K562 (cell line): ENCODE data around the gene OST4. TPM values are rescaled to one million over a fixed set of nuclear protein-coding genes. Genes with fewer than 3 reads are reported as not detected.

Experiments
- ATF7 ChIP-seq: fragments of 450-650 bp; IDR thresholded peaks from 2 replicates; pipeline ENCODE4 v1.7.1; 2014; ENCODE audit warnings: mild to moderate bottlenecking, moderate library complexity
- CC2D1A ChIP-seq: fragments of 450-650 bp; IDR thresholded peaks from 2 replicates; pipeline ENCODE4 v1.6.1; 2017; ENCODE audit warnings: mild to moderate bottlenecking
- CEBPG ChIP-seq, 3 experiments: fragments of 200-800 bp in 1 of 3; sonication (Bioruptor generic) in 1 of 3; sonication (generic) in 1 of 3; formaldehyde crosslinking in 1 of 3; IDR thresholded peaks in 2 of 3; conservative IDR thresholded peaks in 1 of 3; 2 replicates each; pipeline versions ENCODE4 v1.6.1 to v1.8.0; 2016 to 2022; ENCODE audit warnings: missing compliant biosample characterization in 2 of 3, missing genetic modification characterization in 2 of 3, mild to moderate bottlenecking in 1 of 3, missing genetic modification reagents in 1 of 3
- CREB5 ChIP-seq: fragments of 250-450 bp; sonication (Bioruptor Pico); IDR thresholded peaks from 2 replicates; pipeline ENCODE4 v1.5.0; 2020; ENCODE audit warnings: mild to moderate bottlenecking
- CREBBP ChIP-seq: IDR thresholded peaks from one replicate; pipeline ENCODE4 v1.6.1; 2012; ENCODE audit warnings: low read depth, mild to moderate bottlenecking, control low read depth, inconsistent platforms, low read length
- E2F4 ChIP-seq: sonication (generic); formaldehyde crosslinking; IDR thresholded peaks from 2 replicates; pipeline ENCODE4 v1.8.0; 2022; ENCODE audit warnings: mild to moderate bottlenecking, low read depth, missing genetic modification reagents
- ELF1 ChIP-seq: fragments of 200-800 bp; sonication (Bioruptor generic); IDR thresholded peaks from 2 replicates; pipeline ENCODE4 v1.6.1; 2016; ENCODE audit warnings: missing genetic modification characterization, missing compliant biosample characterization
- HNRNPLL ChIP-seq: fragments of 200-400 bp; formaldehyde crosslinking; IDR thresholded peaks from 2 replicates; pipeline ENCODE4 v1.6.1; 2017; ENCODE audit warnings: low read length, low read depth, mild to moderate bottlenecking; ENCODE audit not compliant: poor library complexity, severe bottlenecking
- KLF6 ChIP-seq: fragments of 250-450 bp; sonication (Bioruptor Pico); IDR thresholded peaks from 2 replicates; pipeline ENCODE4 v1.4.0; 2020; ENCODE audit warnings: mild to moderate bottlenecking, moderate library complexity, borderline replicate concordance
- NEUROD1 ChIP-seq: fragments of 150-350 bp; IDR thresholded peaks from 2 replicates; pipeline ENCODE4 v1.6.1; 2014; ENCODE audit warnings: borderline replicate concordance, low read length, low read depth; ENCODE audit not compliant: partially characterized antibody
- PKNOX1 ChIP-seq: fragments of 450-650 bp; IDR thresholded peaks from 2 replicates; pipeline ENCODE4 v1.6.1; 2016
- polyA plus RNA-seq, 8 experiments: library from polyadenylated mRNA; depleted of rRNA in 4 of 8; stranded (reverse) in 5 of 8; unstranded in 3 of 8; fragments of >200 nt; fragmentation: Nextera tagmentation in 2 of 8; fragmentation: Illumina TruSeq in 1 of 8; extraction: Ambion mirVana in 2 of 8; extraction: Trizol in 1 of 8; gene quantifications; 2 replicates each; pipeline versions ENCODE4 v1.2.1 to v1.2.3, GENCODE V29; 2011 to 2014; ENCODE audit warnings: inconsistent platforms in 1 of 8, missing spikeins in 1 of 8
- total RNA-seq, 7 experiments: library from RNA; depleted of rRNA in 6 of 7; stranded (reverse); fragments of >200 nt in 6 of 7; fragmentation: Illumina TruSeq in 2 of 7; extraction: Trizol in 2 of 7; gene quantifications; 2 replicates each; pipeline versions ENCODE4 v1.2.1 to v1.2.3, GENCODE V29; 2011 to 2021; ENCODE audit warnings: low replicate concordance in 1 of 7
- TF ChIP-seq, protein P1 (sequence below): fragments of 450-650 bp; IDR thresholded peaks from 2 replicates; pipeline ENCODE4 v1.6.1; 2016; ENCODE audit warnings: low read depth
- TF ChIP-seq, protein P2 (sequence below), 2 experiments: fragments of 450-650 bp in 1 of 2; sonication (generic) in 1 of 2; formaldehyde crosslinking in 1 of 2; IDR thresholded peaks in 1 of 2; conservative IDR thresholded peaks in 1 of 2; 2 replicates each; pipeline versions ENCODE4 v1.6.1 to v1.8.1; 2016 to 2023; ENCODE audit warnings: mild to moderate bottlenecking in 2 of 2, moderate library complexity in 2 of 2, inconsistent platforms in 1 of 2, missing genetic modification reagents in 1 of 2

OST4 gene
- total and polyA plus RNA-seq, 9 of the 15 experiments (the other 6 are each of a cell fraction or from before 2014, with no cell fraction given): 186 to 1,155 (median 355) TPM

DNA sequence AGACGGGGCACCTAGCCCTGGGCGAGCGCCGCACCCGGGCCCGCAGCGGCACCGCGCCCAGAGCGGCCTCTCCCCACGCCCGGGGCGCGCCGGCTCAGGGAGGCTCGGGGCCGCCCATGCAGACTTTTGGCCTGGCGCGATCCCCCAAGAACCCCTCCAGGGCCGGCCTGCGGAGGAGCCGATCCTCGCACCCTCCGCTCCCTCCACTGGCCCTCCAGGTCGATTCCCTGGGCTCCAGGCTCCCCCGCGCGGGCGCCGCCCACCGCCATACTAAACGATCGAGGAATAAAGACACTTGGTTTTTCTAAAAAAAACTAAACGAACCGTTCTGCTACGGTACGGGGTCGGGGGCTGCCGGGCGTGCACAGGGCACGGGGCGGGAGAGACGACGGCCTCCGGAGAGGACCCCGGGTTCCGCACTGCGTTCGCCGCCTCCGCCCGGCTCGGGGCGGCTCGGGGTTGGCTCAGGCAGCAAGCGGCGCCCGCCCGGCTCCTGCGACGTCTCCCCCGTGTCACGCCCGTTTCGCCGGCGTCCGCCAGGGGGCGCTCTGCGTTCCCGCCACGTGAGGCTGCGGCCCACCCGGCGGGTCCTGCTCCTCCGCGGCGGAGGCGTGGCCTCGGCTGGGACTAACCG, 14.8 kb upstream of the OST4 start (continued):
- TF ChIP-seq, protein P1, sequence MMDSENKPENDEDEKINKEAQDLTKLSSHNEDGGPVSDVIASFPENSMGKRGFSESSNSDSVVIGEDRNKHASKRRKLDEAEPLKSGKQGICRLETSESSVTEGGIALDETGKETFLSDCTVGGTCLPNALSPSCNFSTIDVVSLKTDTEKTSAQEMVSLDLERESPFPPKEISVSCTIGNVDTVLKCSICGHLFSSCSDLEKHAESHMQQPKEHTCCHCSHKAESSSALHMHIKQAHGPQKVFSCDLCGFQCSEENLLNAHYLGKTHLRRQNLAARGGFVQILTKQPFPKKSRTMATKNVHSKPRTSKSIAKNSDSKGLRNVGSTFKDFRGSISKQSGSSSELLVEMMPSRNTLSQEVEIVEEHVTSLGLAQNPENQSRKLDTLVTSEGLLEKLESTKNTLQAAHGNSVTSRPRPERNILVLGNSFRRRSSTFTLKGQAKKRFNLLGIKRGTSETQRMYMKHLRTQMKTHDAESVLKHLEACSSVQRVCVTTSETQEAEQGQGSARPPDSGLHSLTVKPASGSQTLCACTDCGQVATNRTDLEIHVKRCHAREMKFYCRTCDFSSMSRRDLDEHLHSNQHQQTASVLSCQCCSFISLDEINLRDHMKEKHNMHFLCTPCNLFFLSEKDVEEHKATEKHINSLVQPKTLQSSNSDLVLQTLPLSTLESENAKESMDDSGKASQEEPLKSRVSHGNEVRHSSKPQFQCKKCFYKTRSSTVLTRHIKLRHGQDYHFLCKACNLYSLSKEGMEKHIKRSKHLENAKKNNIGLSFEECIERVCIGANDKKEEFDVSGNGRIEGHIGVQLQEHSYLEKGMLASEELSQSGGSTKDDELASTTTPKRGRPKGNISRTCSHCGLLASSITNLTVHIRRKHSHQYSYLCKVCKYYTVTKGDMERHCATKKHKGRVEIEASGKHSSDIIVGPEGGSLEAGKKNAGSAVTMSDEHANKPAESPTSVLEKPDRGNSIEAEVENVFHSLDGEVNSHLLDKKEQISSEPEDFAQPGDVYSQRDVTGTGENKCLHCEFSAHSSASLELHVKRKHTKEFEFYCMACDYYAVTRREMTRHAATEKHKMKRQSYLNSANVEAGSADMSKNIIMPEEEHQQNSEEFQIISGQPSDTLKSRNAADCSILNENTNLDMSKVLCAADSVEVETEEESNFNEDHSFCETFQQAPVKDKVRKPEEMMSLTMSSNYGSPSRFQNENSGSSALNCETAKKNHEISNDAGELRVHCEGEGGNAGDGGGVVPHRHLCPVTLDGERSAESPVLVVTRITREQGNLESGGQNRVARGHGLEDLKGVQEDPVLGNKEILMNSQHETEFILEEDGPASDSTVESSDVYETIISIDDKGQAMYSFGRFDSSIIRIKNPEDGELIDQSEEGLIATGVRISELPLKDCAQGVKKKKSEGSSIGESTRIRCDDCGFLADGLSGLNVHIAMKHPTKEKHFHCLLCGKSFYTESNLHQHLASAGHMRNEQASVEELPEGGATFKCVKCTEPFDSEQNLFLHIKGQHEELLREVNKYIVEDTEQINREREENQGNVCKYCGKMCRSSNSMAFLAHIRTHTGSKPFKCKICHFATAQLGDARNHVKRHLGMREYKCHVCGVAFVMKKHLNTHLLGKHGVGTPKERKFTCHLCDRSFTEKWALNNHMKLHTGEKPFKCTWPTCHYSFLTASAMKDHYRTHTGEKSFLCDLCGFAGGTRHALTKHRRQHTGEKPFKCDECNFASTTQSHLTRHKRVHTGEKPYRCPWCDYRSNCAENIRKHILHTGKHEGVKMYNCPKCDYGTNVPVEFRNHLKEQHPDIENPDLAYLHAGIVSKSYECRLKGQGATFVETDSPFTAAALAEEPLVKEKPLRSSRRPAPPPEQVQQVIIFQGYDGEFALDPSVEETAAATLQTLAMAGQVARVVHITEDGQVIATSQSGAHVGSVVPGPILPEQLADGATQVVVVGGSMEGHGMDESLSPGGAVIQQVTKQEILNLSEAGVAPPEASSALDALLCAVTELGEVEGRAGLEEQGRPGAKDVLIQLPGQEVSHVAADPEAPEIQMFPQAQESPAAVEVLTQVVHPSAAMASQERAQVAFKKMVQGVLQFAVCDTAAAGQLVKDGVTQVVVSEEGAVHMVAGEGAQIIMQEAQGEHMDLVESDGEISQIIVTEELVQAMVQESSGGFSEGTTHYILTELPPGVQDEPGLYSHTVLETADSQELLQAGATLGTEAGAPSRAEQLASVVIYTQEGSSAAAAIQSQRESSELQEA: no peak
- TF ChIP-seq CC2D1A (no peak; the same call in 1 of the 2 replicates), PKNOX1 (no peak), CEBPG (CRISPR knock-in tag; IDR thresholded peaks at IDR 0.05) (no peak), CEBPG (tag; conservative IDR thresholded peaks at IDR 0.05 in 1 of 2, IDR thresholded peaks at IDR 0.05 in 1 of 2) (no peak), ATF7 (no peak; the same call in none of the 2 replicates), ELF1 (tag) (no peak), HNRNPLL (no peak), NEUROD1 (peak; percentile 64), CREBBP (no peak), CREB5 (CRISPR knock-in tag) (no peak), KLF6 (CRISPR knock-in tag) (peak; percentile 23; the same call in 1 of the 2 replicates), E2F4 (CRISPR knock-in tag) (peak; percentile 96)
- TF ChIP-seq, protein P2, sequence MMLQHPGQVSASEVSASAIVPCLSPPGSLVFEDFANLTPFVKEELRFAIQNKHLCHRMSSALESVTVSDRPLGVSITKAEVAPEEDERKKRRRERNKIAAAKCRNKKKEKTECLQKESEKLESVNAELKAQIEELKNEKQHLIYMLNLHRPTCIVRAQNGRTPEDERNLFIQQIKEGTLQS (IDR thresholded peaks at IDR 0.05): no peak
- TF ChIP-seq, protein P2 (CRISPR knock-in tag; conservative IDR thresholded peaks at IDR 0.05): no peak
